Ammon's horn (tissue), 1 donor: ENCODE measurements around the gene MAPRE2.

Experiments used
- DNase-seq: peaks from one replicate; pipeline ENCODE4 v3.0.0-alpha.2; 2016; ENCODE audit warnings: low spot score

MAPRE2 gene

DNA sequence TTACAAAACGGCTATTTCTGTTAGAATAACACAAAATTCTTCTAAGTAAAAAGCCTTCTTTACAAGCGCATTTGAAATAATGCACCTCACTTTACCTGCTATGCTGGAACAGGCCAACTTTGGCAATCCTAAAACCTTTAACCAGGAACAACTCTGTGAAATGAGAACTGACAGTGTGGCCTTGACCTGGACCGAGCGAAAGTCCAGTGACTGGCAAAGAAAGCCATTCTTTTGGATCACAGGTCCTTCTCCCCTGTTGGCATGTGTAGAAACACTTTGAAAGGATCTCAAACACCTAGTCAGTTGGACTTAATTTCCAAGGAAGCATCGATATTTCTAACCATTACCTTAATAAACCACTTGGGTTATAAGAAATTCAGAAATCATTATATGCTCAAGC lies 21.2 kb downstream of the MAPRE2 start:
- DNase-seq: no peak

DNA sequence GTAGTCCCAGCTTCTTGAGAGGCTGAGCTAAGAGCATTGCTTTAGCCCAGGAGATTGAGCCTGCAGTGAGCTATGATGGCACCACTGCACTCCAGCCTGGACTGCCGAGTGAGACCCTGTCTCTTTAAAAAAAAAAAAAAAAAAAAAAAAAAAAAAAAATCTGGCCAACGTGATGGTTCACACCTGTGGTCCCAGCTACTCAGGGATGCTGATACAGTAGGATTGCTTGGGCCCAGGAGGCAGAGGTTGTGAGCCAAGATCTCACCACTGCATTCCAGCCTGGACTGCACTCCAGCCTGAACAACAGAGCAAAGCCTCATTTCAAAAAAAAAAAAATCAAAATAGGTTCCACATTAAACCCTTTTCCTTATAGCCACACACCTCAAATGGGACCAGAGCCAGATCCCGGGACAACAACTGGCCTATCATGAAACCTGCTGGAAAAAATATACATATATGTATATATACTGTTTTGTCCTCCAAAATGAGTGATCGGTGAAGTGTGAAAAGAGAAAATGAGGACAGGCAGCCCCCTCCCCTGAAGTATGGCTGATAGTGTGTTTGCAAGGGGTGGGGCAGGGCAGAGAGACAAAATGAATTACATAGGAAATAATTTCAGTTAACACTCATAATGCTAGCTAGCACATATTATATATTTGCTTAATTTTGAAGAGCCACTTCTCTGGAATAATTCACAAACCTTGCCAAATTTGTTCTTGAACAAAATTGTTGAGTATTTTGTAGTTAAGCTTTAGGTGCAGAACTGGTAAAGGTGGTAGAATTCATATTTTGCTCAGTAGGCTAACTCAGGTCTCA lies 22.9 kb downstream of the MAPRE2 start:
- DNase-seq: no peak

DNA sequence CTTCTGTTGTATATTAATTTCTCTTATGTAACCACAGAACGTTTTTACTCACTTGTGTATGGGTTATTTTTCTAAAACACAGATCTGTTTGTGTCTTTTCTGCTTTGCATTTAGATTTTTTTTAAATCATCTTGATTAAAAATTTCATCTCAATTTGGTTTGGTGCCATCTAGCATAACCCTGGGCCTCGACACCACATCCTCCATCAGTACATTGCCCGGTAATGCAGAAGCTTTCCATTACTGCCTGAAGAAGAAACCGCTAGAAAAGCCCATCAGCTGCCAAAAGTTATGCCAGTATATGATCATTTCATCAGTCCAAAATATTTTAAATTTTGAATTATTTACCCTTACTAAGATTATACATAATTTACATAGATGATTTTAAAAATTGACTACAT lies 26.2 kb downstream of the MAPRE2 start:
- DNase-seq: no peak

DNA sequence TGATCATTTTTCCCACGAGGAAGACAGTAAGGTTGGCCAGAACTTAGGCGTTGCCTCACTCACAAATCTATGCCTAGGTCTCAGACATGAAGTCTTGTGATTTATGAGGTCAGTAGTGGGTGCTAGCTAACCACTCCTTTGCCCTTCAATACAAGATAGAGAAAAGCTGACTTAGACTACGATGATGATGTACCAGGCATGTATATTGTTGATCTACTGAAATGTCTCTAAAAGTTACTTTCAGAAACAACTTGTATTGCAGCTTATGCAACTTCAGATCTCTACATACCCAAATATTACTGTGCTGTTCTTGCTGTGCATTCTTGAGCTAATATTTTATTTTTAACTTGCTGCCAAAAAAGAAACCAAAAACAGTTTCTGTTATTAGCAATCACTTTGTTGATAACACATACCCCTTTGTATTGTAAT lies 30.6 kb downstream of the MAPRE2 start:
- DNase-seq: no peak

DNA sequence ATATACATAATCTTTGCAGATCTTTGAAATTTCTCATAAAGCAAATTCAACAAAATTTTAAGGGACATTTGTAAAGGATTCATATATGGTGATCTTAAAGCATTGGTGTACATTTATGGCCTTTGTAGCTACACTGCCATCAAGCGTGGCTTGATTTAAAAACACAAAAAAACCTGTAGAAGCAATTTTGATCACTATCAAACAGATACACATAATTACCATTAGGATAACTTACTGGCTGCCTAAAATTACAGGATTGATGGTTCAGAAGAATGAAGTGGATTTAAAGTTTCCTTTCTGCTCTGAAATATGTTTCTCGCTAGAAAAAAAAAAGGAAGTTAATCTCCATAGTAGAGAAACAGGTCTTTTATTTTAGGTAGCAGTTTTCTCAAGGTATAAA lies 31.4 kb downstream of the MAPRE2 start:
- DNase-seq: no peak

DNA sequence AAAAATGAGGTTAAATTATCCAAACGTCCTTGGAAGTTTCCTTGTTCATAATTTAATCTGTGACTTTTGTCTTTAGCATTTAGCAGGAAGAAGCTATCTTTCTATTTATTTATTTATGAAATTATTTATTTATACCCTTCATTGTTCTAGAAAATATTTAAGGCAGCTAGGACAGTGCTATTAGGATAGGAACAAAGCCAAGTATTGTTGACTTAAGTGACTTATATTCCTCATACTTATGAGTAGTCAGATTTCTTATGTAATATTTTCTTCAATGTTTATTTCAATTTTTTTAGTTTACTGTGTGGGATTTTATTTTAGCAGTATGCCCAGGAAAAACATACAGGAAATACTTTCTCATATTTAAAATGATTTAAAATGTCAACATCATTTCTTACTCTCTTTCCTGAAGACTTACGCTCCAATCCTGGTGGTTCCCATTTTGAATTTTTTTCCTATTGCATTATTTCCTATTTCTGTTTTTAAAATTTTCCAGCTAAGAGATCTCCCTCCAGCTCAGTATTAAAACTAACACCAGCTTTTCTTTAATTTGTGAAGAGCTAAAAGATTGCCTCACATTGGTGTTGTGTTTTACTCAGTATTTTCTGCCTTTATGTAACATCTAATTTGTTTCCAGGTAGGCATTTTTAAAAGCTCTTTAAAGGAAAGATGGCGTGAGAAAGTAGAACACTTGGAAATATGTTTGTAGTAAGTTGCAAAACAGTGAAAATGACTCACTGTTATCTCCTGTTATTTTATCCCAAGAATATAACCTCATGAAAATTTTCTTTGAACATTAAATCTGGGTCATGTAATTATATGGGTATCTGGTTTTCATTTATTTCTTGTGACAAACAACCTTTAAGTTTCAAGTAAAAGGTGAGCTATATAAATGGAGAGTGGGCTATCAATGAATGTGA lies 32.2 kb downstream of the MAPRE2 start:
- no peak for DNase-seq

DNA sequence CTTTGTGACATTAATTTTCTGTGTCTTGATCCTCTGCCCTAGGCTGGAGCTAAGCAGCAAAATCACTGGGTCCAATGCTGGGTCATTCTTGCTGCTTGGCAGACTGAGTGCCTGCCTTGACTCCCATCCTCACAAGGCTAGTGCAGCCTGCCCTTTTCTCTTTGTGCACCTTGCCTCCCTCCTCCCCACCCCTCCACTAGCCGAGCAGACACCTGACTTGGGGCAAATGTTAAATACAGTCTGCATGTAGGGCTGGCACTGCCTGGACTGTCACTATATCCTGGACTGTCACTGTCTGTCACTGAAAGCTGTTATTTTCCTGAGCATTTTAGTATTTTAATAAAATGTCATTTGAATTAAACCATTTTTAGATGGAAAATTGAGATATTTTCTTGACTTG lies 33.4 kb downstream of the MAPRE2 start:
- DNase-seq: no peak

DNA sequence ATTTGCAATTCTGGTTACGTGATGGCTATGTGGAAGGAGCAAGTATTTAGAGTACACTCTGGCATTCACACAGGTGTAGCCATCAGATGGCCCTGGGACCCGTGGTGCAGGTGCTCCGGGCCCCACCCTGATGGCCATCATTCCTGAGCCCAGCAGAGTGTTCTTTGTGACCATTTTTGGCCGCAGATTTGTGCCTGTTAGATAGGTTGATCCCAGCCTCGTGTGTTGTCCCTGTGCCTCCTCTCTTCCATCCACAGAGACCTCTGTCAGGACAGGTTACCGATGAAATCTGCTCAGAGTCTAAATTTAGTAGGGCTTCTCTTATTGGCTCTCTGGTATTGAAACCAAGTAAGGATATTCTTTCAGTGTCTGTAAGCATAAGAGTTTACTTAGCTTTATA lies 33.9 kb downstream of the MAPRE2 start:
- DNase-seq: no peak

DNA sequence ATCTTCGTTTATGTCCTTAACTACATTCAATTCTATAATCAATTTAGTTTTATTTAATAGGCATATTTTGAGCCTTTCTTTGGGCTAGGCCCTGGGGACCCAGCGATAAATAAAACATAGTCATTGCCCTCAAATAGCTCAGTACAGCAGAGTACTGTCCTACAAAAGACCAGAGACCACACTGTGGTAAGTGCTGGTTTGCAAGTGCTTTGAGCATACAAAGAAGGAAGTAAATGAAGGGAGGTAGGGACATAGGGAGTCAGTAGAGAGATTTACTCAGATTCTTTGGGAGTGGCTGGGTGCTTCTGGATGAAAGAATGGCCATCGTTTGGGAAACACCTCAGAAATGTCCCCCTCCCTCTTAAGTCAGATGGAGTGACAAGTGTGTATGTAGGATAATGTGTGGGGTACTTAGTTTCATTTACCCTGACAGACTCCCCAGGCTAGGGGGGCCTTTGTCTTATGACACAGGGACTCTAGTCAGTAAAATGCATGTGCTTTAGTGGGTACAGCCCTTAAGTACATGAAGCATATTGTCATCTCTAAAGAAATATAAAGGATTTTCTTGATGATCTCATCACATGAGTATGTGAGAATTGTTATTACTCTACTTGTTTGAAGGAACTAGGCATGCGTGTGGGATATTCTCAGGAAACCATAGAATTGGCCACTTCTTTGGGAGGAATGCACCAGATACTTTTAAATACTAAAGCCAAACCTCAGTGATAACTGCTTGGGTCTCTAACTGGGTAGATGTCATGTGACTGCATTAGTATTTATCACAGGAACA lies 35.1 kb downstream of the MAPRE2 start:
- DNase-seq: no peak

DNA sequence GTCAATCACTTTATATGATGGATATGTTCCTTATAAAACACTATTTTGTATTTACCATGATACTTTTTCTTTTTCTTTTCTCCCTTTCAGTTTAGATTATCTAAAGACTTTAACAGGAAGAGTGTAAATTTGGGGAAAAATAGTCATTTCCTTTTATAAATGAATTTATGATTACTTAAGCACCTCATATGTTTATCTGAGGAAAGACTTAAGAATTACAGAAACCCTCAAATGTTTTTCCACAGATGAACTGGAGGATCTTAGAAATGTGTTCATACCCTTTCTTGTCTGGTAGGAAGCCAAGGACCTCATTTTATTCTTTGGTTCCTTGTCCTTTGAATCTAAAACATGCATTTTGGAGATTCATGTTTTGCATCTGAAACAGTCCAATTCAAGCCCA lies 36.7 kb downstream of the MAPRE2 start:
- DNase-seq: no peak

DNA sequence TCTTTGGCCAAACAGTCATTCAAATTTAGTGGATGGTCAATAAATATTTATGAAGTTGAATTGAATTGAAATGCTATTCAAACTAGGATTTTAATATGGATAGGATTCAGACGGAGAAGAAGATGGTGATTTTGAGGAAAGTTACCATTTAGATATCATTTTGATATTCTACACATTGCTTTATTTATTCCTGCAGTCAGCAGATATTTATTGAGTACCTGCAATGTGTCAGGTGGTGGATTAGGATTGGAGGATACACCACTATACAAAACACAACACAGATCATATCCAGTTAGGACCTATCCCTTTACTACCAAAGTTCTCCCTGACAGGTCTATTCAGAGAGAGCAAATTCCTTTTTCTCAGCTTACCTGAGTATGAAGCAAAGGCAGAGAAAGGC lies 38.8 kb downstream of the MAPRE2 start:
- no peak for DNase-seq

DNA sequence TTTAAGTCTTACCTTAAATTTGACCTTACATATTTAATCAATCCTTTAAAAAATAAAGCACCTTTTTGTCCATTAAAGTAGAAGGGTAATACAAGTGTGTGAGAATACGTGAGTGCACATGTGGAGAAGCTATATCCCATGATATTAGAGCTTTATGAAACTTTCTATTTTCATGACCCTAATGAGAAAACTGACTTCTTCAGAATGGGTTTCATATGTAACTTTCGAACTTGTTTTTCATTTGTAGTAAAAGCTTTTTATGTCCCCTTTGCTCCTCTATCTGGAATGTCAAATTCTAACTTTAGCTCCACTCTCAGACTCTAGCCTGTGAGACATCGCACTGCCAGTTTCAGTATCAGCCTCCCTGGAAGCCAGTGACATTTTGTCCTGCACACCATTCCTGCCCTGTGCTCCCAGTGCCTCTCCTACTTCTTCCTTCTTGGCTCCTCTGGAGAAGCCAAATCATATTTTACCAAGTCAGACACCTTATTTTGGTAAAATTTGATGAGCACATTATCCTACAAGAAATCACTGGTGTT lies 42.0 kb downstream of the MAPRE2 start:
- no peak for DNase-seq

DNA sequence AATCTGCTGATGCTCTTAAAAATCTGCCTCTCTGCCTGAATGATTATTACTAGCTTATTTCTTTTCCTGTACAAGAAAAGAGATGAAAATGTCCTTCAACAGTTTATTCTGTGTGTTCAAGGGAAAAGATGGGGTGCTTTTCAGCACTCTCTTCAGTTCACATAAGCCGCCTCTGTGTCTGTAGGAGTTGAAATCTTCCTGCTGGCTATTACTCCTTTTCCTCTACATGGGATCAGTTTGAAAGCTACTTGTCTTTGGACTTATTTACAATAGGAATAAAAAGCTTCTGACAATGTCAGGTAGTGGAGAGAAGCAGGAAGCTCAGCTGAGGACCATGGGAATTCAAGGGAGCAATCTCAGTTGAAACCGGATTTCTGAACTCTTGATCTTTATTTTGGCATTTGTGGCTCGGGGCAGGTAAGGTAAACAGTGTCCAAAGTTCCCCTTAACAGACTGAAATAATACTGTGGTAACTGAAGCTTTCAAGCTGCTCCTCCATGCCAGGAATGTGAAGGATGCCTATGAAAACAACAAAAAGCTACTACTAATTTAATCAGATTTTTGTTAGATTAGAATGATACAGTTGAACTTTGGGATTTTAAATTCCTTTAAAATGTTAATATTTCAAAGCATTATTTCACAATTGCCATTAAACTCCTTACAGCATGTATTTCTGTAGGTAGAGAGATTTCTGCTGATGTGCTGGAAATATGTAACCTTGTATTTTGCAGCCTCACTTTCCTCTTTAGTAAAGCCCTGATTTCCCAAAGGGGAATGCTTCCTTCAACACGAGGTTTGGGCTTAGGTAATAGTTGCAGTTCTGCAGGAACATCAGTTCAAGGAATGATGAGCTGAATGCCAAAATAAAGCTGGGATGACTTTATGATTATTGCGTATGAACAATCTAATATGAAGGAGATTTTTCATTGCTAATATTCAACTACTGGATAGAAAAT lies 43.6 kb downstream of the MAPRE2 start:
- DNase-seq: no peak

DNA sequence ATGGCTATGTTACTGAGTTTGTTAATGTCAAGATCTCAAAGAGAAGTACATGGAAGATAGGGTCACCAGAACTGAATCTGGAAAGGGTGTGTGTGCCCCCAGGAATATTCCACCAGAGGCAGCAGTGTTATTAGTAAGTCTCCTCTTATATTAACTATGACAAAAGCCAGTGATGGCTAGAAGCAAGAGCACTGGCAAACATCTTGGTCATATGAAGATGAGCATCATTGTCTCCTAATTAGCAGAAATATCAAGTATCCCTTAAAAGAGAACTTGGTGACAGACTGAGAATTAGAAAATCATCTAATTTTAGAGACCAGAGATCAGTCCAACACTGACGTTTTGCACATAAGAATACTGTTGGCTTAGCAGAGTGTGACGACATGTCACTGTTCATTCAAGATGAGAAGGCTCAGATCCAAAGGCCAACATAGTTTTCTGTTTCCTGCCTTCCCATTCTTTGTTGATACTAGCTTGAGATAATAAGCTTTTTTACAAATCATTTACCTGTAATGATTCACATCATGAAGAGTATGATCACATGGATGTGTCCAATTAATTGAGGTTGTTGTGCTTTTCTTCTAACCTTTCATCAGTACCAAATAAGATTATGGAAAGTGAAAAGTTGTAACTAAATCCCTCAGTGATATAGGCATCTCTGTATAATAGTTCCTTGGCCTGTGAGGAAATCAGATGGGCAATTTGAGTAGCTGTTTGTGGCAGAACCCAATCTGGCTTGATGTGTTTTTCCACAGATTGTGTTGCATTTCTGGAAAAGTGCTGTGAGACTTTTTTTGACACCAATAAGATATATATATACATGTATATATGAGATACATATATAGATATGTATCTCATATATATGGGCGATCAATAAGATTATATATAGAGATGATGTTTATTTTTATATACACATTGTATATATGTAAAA lies 44.5 kb downstream of the MAPRE2 start:
- no peak for DNase-seq

DNA sequence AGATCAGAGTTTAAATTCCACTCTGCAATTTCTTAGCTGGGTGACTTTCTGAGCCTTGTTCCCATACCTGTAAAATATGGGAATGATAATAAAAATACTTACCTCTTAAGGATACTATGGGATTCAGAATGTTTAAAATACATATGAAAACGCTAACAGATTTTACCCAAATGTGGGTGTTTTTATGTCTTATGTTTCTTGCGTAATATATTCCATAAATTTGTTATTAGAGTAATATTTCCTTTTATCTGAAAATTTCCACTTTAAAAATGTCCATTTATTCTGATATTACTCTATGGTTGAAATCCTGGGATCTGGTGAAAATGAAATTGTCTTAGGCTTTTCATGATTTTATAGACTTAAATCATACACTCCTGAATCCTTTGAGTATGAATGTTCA lies 45.5 kb downstream of the MAPRE2 start:
- no peak for DNase-seq

DNA sequence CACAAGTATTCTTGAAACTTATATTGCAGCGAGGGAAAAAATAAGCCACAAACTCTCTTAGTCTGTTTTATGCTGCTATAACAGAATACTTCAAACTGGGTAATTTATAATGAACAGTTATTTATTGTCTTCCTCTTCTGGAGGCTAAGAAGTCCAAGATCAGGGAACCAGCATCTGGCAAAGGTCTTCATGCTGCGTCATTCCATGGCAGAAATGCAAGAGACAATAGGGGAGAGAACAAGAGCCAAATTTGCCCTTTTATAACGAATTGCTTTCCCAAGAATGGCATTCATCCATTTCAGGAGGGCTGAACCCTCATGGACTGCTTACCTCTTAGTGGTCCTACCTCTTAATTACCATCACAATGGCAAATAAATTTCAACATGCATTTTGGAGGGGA lies 46.5 kb downstream of the MAPRE2 start:
- no peak for DNase-seq

DNA sequence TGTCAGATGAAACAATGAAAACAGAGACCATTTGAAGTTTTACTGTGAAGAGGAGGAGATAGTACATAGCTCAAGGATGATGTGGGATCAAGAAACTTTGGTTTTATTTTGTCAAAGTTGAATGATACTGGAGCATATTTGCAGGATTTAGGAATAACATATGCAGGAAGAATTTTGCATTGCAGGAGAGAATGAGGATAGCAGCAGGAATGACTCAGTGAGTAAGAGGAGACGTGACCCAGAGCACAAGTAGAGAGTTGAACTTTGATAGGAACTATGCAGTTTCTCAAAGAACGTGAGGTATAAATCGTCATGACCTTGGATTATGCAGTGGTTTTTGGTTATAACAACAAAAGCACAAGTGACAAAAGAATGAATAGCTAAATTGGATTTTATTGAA lies 47.7 kb downstream of the MAPRE2 start:
- DNase-seq: no peak

DNA sequence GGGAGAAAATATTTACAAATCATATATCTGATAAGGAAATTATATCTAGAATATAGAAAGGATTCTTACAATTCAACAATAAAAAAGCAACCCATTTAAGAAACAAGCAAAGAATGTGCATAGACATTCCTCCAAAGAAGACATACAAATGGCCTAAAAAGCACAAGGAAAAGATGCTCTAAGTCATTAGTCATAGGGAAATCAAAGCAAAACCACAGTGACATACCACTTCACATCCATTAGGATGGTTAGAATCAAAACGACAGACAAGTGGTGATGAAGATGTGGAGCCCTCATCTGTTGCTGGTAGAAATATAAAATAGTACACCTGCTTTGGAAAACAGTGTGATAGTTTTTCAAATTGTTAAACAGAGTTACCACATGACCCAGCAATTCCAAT lies 48.2 kb downstream of the MAPRE2 start:
- DNase-seq: no peak

DNA sequence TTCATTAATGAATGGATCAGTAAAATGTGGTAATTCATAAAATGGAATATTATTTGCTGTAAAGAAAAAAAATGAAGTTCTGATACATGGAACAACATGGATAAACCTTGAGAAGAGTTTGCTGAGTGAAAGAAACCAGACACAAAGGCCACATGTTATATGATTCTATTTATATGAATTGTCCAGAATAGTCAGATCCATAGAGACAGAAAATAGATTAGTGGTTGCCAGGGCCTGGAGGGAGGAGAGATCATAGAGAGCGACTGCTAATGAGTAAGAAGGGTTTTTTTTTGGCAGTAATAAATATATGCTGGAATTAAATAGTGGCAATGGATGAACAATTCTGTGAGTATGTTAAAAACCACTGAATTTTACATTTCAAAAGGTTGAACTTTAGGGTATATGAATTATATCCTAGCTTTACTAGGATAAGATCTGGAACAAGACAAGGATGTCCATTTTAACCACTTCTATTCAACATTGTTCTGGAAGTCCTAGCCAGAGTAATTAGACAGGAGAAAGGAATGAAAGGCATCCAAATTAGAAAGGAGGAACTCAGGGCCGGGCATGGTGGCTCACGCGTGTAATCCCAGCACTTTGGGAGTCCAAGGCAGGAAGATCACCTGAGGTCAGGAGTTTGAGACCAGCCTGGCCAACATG lies 48.8 kb downstream of the MAPRE2 start:
- DNase-seq: no peak
